HepG2 (cell line): ENCODE data around the gene CBR4. TPM values are rescaled to one million over a fixed set of nuclear protein-coding genes. Genes with fewer than 3 reads are reported as not detected.

Experiments
- ASH2L ChIP-seq: fragments of 300-600, 200-600 bp; sonication (generic); IDR thresholded peaks from 2 replicates; pipeline ENCODE4 v1.7.0; 2017; ENCODE audit warnings: low read depth, mild to moderate bottlenecking, moderate library complexity, mixed read lengths, low read length; ENCODE audit not compliant: insufficient read length
- ERF ChIP-seq: IDR thresholded peaks from 2 replicates; pipeline ENCODE4 v1.6.1; 2018; ENCODE audit warnings: missing biosample characterization, missing genetic modification reagents
- ISL2 ChIP-seq: sonication (generic); formaldehyde crosslinking; IDR thresholded peaks from 2 replicates; pipeline ENCODE4 v1.5.0; 2020; ENCODE audit warnings: missing genetic modification reagents
- PHF21A ChIP-seq: sonication (generic); formaldehyde crosslinking; IDR thresholded peaks from 2 replicates; pipeline ENCODE4 v1.5.0; 2020; ENCODE audit warnings: mild to moderate bottlenecking, missing genetic modification reagents
- RORA ChIP-seq: sonication (generic); formaldehyde crosslinking; IDR thresholded peaks from 2 replicates; pipeline ENCODE4 v1.5.0; 2020; ENCODE audit warnings: mild to moderate bottlenecking, missing genetic modification reagents, moderate library complexity
- SMARCC2 ChIP-seq: fragments of 450-650 bp; IDR thresholded peaks from 2 replicates; pipeline ENCODE4 v1.6.1; 2017; ENCODE audit warnings: antibody characterized with exemption, mild to moderate bottlenecking
- SOX5 ChIP-seq: IDR thresholded peaks from 2 replicates; pipeline ENCODE4 v1.6.1; 2016; ENCODE audit warnings: borderline replicate concordance
- ZBTB8A ChIP-seq: sonication (generic); formaldehyde crosslinking; IDR thresholded peaks from 2 replicates; pipeline ENCODE4 v1.4.0; 2020; ENCODE audit warnings: mild to moderate bottlenecking, low read depth, missing genetic modification reagents, borderline replicate concordance
- ZNF124 ChIP-seq: sonication (generic); formaldehyde crosslinking; IDR thresholded peaks from 2 replicates; pipeline ENCODE4 v1.4.0; 2020; ENCODE audit warnings: missing genetic modification reagents
- ZNF160 ChIP-seq: sonication (generic); formaldehyde crosslinking; IDR thresholded peaks from 2 replicates; pipeline ENCODE4 v1.8.0; 2022; ENCODE audit warnings: mild to moderate bottlenecking, inconsistent platforms, missing genetic modification reagents
- ZNF24 ChIP-seq: fragments of 450-650 bp; IDR thresholded peaks from 2 replicates; pipeline ENCODE4 v1.6.1; 2017; ENCODE audit warnings: antibody characterized with exemption, mild to moderate bottlenecking
- ZNF292 ChIP-seq: sonication (generic); formaldehyde crosslinking; IDR thresholded peaks from 2 replicates; pipeline ENCODE4 v1.8.1; 2022; ENCODE audit warnings: mild to moderate bottlenecking, low read depth, missing genetic modification reagents, borderline replicate concordance
- polyA plus RNA-seq, 8 experiments: library from polyadenylated mRNA; depleted of rRNA in 3 of 8; stranded (reverse) in 7 of 8; unstranded in 1 of 8; fragments of >200 nt; fragmentation: Illumina TruSeq in 4 of 8; extraction: Trizol in 4 of 8; gene quantifications; 2 replicates each; pipeline versions ENCODE4 v1.2.1 to v1.2.3, GENCODE V29; 2011 to 2016; ENCODE audit warnings: low read depth in 4 of 8, missing spikeins in 1 of 8, mixed read lengths in 1 of 8; ENCODE audit not compliant: insufficient read depth in 1 of 8
- total RNA-seq, 5 experiments: library from RNA; depleted of rRNA; stranded (reverse); fragments of >200 nt; fragmentation: Illumina TruSeq; extraction: Trizol; gene quantifications; 2 replicates each; pipeline ENCODE4 v1.2.3, GENCODE V29; 2016; ENCODE audit warnings: low read depth in 1 of 5
- TF ChIP-seq, protein P1 (sequence below), 2 experiments: IDR thresholded peaks; 2 replicates each; pipeline ENCODE4 v1.6.1; 2011 to 2012; ENCODE audit warnings: low read length in 2 of 2, borderline replicate concordance in 1 of 2, low read depth in 1 of 2, mild to moderate bottlenecking in 1 of 2, moderate library complexity in 1 of 2
- TF ChIP-seq, protein P2 (sequence below): sonication (generic); formaldehyde crosslinking; IDR thresholded peaks from 2 replicates; pipeline ENCODE4 v1.5.0; 2020; ENCODE audit warnings: missing genetic modification reagents
- TF ChIP-seq, protein P3 (sequence below): sonication (generic); formaldehyde crosslinking; IDR thresholded peaks from 2 replicates; pipeline ENCODE4 v1.5.0; 2020; ENCODE audit warnings: missing genetic modification reagents, mild to moderate bottlenecking, borderline replicate concordance
- TF ChIP-seq, protein P4 (sequence below): fragments of 450-650 bp; IDR thresholded peaks from 2 replicates; pipeline ENCODE4 v1.6.1; 2017; ENCODE audit warnings: mild to moderate bottlenecking
- TF ChIP-seq, protein P5 (sequence below): sonication (generic); formaldehyde crosslinking; IDR thresholded peaks from 2 replicates; pipeline ENCODE4 v1.4.0; 2020; ENCODE audit warnings: missing genetic modification reagents, mild to moderate bottlenecking, borderline replicate concordance

The CBR4 gene
- total and polyA plus RNA-seq, 2 of the 13 experiments (the other 11 are each of a cell fraction or from before 2014, with no cell fraction given), result 7.3 to 20.7 TPM

DNA sequence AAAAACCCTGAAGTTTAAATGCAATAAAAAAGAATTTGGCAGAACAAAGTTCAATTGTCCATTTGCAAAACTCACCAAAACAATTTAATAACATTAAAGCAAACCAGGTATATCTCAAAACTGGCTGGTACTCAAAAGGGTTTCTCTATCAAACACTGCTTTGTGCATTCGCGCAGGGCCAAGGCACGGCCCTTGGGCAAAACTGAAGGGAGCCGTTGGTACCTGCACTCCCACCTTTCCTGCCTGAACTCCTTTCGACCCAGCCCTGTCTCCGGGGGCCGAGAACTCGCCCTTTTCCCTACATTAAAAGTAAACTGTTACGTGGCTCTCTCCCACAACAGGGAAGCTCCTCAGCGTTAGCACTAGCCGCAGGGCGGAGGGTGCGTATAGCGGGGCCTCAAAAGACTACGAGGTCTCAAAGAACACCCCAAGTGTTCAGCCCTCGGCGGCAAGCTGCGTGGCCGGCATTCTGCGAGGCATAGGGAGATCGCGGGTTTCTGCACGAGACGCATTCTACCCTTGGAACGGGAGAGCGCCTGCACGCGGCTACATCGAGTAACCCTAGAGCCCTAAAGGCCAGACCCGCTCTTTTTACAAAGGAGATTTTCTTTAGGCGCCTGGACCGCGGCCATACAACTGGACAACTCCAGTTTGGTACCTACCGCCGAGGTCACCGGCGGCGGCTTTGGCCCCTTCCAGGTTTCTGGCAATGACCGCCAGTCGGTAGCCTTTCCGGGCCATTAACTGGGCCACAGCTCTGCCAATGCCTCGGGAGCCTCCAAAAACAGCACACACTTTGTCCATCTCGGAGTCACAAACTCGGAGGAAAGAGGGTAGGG is 550 bp downstream of the CBR4 start (continued):
- no peak for TF ChIP-seq ZBTB8A
- TF ChIP-seq, protein P1, sequence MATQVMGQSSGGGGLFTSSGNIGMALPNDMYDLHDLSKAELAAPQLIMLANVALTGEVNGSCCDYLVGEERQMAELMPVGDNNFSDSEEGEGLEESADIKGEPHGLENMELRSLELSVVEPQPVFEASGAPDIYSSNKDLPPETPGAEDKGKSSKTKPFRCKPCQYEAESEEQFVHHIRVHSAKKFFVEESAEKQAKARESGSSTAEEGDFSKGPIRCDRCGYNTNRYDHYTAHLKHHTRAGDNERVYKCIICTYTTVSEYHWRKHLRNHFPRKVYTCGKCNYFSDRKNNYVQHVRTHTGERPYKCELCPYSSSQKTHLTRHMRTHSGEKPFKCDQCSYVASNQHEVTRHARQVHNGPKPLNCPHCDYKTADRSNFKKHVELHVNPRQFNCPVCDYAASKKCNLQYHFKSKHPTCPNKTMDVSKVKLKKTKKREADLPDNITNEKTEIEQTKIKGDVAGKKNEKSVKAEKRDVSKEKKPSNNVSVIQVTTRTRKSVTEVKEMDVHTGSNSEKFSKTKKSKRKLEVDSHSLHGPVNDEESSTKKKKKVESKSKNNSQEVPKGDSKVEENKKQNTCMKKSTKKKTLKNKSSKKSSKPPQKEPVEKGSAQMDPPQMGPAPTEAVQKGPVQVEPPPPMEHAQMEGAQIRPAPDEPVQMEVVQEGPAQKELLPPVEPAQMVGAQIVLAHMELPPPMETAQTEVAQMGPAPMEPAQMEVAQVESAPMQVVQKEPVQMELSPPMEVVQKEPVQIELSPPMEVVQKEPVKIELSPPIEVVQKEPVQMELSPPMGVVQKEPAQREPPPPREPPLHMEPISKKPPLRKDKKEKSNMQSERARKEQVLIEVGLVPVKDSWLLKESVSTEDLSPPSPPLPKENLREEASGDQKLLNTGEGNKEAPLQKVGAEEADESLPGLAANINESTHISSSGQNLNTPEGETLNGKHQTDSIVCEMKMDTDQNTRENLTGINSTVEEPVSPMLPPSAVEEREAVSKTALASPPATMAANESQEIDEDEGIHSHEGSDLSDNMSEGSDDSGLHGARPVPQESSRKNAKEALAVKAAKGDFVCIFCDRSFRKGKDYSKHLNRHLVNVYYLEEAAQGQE (IDR thresholded peaks at IDR 0.05; ENCODE audit: borderline replicate concordance in 1 of 2, low read depth in 1 of 2, low read length in 2 of 2), result peak in 1 of 2 experiments; percentile 24; a peak in 1 of 4 replicates
- TF ChIP-seq, protein P2, sequence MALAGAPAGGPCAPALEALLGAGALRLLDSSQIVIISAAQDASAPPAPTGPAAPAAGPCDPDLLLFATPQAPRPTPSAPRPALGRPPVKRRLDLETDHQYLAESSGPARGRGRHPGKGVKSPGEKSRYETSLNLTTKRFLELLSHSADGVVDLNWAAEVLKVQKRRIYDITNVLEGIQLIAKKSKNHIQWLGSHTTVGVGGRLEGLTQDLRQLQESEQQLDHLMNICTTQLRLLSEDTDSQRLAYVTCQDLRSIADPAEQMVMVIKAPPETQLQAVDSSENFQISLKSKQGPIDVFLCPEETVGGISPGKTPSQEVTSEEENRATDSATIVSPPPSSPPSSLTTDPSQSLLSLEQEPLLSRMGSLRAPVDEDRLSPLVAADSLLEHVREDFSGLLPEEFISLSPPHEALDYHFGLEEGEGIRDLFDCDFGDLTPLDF (CRISPR knock-in tag), result no peak
- TF ChIP-seq ISL2, result no peak
- TF ChIP-seq ZNF24, result no peak
- no peak for TF ChIP-seq SMARCC2
- no peak for TF ChIP-seq ZNF124 (CRISPR knock-in tag)
- TF ChIP-seq ZNF292 (CRISPR knock-in tag), result no peak
- TF ChIP-seq RORA, result no peak
- TF ChIP-seq SOX5 (CRISPR knock-in tag), result no peak
- TF ChIP-seq ERF (CRISPR knock-in tag), result 0 out of 2 replicates have a peak, but pooled peaks have one; percentile 18
- TF ChIP-seq ASH2L, result no peak
- TF ChIP-seq, protein P3, sequence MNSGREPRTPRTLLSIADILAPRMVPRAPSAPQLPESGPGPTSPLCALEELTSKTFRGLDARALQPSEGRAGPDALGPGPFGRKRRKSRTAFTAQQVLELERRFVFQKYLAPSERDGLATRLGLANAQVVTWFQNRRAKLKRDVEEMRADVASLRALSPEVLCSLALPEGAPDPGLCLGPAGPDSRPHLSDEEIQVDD (CRISPR knock-in tag), result 0 out of 2 replicates have a peak, but pooled peaks have one; percentile 41
- TF ChIP-seq PHF21A (CRISPR knock-in tag), result peak; percentile 4; the same call in 1 of the 2 replicates
- TF ChIP-seq, protein P4, sequence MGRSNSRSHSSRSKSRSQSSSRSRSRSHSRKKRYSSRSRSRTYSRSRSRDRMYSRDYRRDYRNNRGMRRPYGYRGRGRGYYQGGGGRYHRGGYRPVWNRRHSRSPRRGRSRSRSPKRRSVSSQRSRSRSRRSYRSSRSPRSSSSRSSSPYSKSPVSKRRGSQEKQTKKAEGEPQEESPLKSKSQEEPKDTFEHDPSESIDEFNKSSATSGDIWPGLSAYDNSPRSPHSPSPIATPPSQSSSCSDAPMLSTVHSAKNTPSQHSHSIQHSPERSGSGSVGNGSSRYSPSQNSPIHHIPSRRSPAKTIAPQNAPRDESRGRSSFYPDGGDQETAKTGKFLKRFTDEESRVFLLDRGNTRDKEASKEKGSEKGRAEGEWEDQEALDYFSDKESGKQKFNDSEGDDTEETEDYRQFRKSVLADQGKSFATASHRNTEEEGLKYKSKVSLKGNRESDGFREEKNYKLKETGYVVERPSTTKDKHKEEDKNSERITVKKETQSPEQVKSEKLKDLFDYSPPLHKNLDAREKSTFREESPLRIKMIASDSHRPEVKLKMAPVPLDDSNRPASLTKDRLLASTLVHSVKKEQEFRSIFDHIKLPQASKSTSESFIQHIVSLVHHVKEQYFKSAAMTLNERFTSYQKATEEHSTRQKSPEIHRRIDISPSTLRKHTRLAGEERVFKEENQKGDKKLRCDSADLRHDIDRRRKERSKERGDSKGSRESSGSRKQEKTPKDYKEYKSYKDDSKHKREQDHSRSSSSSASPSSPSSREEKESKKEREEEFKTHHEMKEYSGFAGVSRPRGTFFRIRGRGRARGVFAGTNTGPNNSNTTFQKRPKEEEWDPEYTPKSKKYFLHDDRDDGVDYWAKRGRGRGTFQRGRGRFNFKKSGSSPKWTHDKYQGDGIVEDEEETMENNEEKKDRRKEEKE, result no peak
- TF ChIP-seq ZNF160 (CRISPR knock-in tag), result peak; percentile 61; the same call in 1 of the 2 replicates
- TF ChIP-seq, protein P5, sequence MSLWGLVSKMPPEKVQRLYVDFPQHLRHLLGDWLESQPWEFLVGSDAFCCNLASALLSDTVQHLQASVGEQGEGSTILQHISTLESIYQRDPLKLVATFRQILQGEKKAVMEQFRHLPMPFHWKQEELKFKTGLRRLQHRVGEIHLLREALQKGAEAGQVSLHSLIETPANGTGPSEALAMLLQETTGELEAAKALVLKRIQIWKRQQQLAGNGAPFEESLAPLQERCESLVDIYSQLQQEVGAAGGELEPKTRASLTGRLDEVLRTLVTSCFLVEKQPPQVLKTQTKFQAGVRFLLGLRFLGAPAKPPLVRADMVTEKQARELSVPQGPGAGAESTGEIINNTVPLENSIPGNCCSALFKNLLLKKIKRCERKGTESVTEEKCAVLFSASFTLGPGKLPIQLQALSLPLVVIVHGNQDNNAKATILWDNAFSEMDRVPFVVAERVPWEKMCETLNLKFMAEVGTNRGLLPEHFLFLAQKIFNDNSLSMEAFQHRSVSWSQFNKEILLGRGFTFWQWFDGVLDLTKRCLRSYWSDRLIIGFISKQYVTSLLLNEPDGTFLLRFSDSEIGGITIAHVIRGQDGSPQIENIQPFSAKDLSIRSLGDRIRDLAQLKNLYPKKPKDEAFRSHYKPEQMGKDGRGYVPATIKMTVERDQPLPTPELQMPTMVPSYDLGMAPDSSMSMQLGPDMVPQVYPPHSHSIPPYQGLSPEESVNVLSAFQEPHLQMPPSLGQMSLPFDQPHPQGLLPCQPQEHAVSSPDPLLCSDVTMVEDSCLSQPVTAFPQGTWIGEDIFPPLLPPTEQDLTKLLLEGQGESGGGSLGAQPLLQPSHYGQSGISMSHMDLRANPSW (CRISPR knock-in tag), result 0 out of 2 replicates have a peak, but pooled peaks have one; percentile 49
